WTC11 (cell line): ENCODE data around the gene TRIP13.

ENCODE experiments used
- ATF3 ChIP-seq: sonication (generic); formaldehyde crosslinking; conservative IDR thresholded peaks from 2 replicates; pipeline ENCODE4 v1.8.1; 2022; ENCODE audit warnings: mild to moderate bottlenecking, missing genetic modification reagents
- CTCF ChIP-seq: fragments of 200-600 bp; IDR thresholded peaks from 2 replicates; pipeline ENCODE4 v1.8.0; 2022; ENCODE audit warnings: antibody characterized with exemption
- ESRRA ChIP-seq: sonication (generic); formaldehyde crosslinking; IDR thresholded peaks from 2 replicates; pipeline ENCODE4 v1.8.1; 2022; ENCODE audit warnings: mild to moderate bottlenecking, missing genetic modification reagents, borderline replicate concordance
- NFE2L1 ChIP-seq: sonication (generic); formaldehyde crosslinking; IDR thresholded peaks from 2 replicates; pipeline ENCODE4 v1.8.1; 2023; ENCODE audit warnings: missing genetic modification reagents

- no peak for TF ChIP-seq CTCF
- no peak for TF ChIP-seq ATF3 (CRISPR knock-in tag)
- TF ChIP-seq NFE2L1 (CRISPR knock-in tag), result no peak
- TF ChIP-seq ESRRA (CRISPR knock-in tag), result no peak
Observed at GRCh38 chr5:900781-901180, 8.1 kb downstream of the TRIP13 start.
